ENCODE measurements around the gene HSPB7.
"Not testable (repeated sequence)": the region's sequence is repeated elsewhere in the genome, so short reads cannot be mapped to it uniquely, and the experiment has no call there.

The HSPB7 gene

GRCh38 chr1:16050328-16050727 is 32.5 kb upstream of the HSPB7 start:
- DNase-seq (ENCODE audit: low spot score) = no peak

GRCh38 chr1:16048573-16049189 is 30.8 kb upstream of the HSPB7 start:
- peak; percentile 61 for DNase-seq (ENCODE audit: low spot score)

DNA sequence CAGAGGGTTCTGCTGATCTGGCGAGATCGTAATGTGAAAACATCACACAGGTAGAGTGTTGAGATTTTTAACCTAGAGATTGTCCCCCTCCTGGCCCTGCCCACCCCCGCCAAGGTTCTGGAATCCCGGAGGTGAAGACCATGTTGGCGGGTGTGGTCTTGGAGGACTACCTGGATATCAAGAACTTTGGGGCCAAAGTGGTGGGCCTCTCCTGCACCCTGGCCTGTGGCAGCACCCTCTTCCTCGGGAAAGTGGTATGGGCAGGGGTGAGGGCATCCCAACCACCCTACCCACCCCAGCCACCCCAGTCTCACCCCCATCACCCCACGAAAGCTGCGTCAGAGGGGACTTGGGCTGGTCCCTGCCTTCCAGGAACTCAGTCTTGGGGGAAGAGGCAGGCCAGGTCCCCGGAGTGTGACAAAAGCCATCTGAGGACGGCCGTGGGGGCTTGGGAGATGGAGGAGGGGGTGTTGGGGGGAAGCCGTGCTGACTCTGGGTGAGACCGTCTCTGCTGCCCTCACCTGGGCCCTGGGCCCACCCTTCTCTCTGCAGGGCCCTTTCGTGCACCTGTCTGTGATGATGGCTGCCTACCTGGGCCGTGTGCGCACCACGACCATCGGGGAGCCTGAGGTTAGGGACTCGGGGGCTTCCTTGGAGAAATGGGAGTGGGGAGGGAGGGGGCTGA is 30.1 kb upstream of the HSPB7 start:
- no peak for DNase-seq (ENCODE audit: low spot score)

GRCh38 chr1:16046842-16047241 is 29.0 kb upstream of the HSPB7 start:
- peak; percentile 36 for DNase-seq (ENCODE audit: low spot score)

GRCh38 chr1:16043950-16044349 is 26.1 kb upstream of the HSPB7 start:
- DNase-seq (ENCODE audit: low spot score) = no peak

GRCh38 chr1:16043521-16043920 is 25.7 kb upstream of the HSPB7 start, which contains the start of gene CLCNKB:
TSS of gene CLCNKB (plus strand) at chr1:16043782. CDS start at chr1:16044493, 711 bp downstream.
- no peak for DNase-seq (ENCODE audit: low spot score)

- DNase-seq (ENCODE audit: low spot score) = not testable (repeated sequence)
These were observed 24.8 kb upstream of the HSPB7 start for GRCh38 chr1:16042654-16043053.

- DNase-seq (ENCODE audit: low spot score) = no peak
These were observed 24.3 kb upstream of the HSPB7 start for GRCh38 chr1:16042096-16042495.

GRCh38 chr1:16041200-16041599 is 23.4 kb upstream of the HSPB7 start:
- DNase-seq (ENCODE audit: low spot score) = no peak

DNA sequence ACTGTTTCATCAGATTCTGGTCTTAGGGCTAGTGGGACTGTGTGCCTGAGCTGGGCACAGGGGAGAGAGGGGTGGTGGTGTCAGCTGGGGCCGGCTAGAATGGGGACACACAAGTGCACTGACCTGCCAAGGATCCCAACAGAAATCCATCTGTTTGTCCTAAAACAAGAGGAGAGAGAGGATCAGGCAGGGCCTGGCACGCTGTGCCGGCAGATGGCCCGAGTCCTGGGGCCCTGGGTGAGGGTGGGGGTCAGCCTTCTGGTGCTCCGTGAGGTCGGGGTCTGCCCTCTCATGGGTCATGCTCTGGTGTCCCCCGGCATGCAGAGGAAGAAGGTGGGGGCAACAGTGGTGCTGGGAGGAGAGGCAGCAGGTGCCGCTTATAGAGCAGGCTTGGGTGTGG is 22.0 kb upstream of the HSPB7 start:
- DNase-seq (ENCODE audit: low spot score) = not testable (repeated sequence)

DNA sequence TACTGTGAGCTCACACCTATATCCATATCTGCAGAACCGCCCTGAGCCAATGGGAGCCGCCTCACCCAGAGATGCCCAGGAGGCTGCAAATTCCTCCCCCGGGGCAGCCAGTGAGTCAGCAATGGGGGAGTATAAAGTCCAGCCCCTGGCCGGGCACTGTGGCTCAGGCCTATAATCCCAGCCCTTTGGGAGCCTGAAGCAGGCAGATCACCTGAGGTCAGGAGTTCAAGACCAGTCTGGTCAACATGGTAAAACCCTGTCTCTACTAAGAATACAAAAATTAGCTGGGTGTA is 20.7 kb upstream of the HSPB7 start:
- no peak for DNase-seq (ENCODE audit: low spot score)

- not testable (repeated sequence) for DNase-seq (ENCODE audit: low spot score)
These were observed 18.6 kb upstream of the HSPB7 start for GRCh38 chr1:16036461-16036860.

- DNase-seq (ENCODE audit: low spot score) = not testable (repeated sequence)
These were observed 15.3 kb upstream of the HSPB7 start for GRCh38 chr1:16033103-16033632.

DNA sequence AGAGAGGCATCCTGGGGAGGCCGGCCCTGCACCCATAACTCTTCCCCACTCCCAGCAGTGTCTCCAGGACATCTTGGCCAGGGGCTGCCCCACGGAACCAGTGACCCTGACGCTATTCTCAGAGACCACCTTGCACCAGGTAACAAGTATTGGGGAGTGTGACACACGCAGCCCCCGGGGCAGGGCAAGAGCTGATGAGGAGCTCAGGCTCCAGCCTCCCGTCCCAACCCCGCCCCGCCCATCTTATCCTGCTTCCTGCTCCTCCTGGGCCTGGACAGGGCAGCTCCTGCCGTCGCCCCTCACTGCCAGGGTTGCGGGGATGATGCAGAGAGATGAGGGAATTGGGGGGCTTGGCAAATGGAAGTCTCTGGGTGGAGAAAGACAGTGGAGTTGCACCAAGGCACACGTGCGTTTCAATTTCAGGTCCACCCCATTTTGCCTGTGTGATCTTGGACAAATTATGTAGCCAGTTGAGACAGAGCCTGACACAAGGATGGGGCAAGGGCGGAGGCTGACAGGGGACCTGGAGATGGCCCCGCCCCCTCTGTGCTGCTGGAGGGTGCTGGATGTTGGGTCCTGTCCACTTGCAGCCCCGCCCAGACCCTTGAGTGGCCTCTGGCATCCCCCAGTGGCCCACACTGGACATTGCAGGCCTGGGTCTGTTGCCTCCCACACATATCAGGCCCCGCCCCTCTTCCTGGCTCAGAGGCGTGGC is 14.7 kb upstream of the HSPB7 start:
- DNase-seq (ENCODE audit: low spot score) = peak; percentile 96

DNA sequence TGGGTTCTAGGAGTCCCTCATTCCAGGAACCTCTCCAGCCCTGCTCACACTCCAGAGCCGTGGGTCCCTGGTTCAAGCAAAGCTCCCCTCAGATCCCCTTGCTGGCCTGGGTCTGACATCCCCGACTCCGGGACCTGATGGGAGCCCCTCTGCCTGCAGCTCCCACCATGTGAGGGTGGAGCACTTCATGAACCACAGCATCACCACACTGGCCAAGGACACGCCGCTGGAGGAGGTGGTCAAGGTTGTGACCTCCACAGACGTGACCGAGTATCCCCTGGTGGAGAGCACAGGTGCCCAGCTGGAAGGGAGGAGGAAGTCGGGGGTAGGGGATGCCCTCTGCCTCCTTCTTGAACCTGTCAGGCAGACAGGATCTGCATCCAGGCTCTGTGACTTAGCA is 13.7 kb upstream of the HSPB7 start:
- DNase-seq (ENCODE audit: low spot score) = no peak

GRCh38 chr1:16029288-16029687 is 11.4 kb upstream of the HSPB7 start:
- DNase-seq (ENCODE audit: low spot score) = no peak

DNA sequence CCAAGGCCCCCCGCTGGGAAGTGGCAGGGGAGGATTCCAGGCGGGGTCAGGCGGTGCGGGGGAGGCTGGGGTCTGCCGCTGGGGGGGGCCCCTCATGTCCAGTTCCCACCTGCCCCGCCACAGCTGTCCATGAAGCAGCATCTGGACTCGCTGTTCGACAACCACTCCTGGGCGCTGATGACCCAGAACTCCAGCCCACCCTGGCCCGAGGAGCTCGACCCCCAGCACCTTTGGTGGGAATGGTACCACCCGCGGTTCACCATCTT is 11.1 kb upstream of the HSPB7 start:
- DNase-seq (ENCODE audit: low spot score) = not testable (repeated sequence)

- DNase-seq (ENCODE audit: low spot score) = no peak
These were observed 10.6 kb upstream of the HSPB7 start for GRCh38 chr1:16028237-16029002.

GRCh38 chr1:16026723-16027484 is 9.1 kb upstream of the HSPB7 start:
- peak; percentile 65 for DNase-seq (ENCODE audit: low spot score)

DNA sequence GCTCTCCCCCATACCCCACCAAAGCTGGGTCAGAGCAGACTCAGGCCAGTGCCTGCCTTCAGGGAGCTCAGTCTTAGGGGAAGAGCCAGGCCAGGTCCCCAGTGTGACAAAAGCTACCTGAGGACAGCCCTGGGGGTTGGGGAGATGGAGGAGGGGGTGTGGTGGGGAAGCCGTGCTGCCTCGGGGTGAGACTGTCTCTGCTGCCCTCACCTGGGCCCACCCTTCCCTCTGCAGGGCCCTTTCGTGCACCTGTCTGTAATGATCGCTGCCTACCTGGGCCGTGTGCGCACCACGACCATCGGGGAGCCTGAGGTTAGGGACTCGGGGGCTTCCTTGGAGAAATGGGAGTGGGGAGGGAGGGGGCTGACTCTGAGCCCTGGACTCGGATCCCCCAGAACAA is 8.5 kb upstream of the HSPB7 start:
- DNase-seq (ENCODE audit: low spot score) = not testable (repeated sequence)

DNA sequence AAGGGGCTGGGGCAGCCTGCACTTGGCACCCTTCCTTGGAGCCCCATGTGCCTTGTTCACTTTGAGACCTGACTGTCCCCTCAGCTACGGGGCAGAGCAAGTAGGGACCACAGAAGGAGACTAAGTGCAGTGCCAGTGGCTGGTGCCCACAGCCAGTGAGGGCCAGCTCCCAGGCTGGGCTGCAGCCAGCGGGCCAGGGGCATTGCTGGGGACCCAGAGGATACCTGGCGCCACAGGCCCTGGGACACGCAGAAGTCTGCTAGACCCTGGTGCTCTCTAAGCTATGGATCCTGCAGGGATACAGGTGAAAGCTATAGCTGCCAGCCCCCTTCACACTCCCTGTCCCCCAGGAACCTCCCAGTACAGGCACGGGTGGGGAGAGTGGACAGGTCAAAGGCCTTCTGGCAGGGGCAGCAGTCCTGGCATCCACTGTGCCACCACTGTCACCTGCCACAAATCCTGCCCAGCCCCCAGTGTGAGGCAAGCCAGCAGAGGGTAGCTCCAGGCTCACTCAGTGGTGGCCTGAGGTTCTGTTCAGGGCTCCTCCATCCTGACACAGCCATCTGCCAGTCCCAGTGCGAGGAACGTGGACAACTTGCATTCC is 5.3 kb upstream of the HSPB7 start:
- no peak for DNase-seq (ENCODE audit: low spot score)

All from AG20443 (cell line).